ENCODE measurements around the gene MIS12. TPM values are rescaled to one million over a fixed set of nuclear protein-coding genes. Genes with fewer than 3 reads are reported as not detected.

The MIS12 gene, protein sequence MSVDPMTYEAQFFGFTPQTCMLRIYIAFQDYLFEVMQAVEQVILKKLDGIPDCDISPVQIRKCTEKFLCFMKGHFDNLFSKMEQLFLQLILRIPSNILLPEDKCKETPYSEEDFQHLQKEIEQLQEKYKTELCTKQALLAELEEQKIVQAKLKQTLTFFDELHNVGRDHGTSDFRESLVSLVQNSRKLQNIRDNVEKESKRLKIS
- total RNA-seq (10 to 100 TPM in 3 of 4 donors, 1 to 10 TPM in 1; 6.1 to 16.6 (median 15.7) TPM), polyA plus RNA-seq (10 to 100 TPM in 1 of 3 donors, 1 to 10 TPM in 2; 3.6 to 12.0 (median 7.6) TPM)

DNA sequence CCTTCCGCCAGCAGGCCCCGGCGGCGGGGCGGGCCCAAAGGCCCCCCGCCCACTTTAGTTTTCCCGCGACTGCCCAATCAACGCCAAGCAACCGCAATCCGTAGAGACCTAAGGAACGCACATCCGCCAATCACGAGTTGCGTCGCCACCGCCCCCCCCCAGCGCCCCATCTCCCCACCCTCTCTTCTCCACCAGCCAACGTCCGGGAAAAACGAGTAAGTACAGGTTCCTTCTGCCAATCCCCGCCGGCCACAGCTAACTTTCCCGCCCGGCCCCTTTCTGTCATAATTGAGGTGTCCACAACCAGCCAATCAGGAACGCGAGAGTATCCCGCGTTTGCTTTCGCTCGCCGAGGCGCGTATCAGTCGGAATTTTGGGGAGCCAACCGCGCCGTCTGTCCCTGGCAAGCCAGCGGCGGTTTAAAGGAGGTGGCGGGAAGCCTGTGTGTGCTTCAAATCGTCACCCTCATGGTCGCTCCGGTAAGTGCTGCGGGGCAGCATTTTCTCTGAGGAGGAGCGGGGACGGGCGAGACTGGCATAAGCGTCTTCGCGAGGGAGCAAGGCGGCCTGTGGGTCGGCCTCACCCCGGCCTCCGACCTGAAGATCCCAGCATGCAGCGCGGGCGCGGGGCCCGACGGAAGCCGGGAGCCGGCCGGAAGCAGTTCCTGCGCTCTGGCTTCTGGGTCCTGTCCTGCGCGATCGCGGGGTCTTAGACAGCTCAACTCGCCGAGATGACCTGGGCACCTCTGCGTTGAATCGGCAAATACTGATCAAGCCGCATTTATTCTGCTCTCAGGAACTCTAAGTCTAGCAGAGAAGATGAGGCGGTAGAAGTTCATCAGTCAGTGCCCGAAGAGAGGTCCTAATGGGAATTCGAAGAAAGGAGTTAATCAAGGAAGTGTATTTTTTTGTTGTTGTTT is at the start of gene MIS12:
MIS12 (plus strand) TSS at position 361 of the 919 bp plus-strand sequence. CDS start 2,297 bp downstream, outside the sequence.
- H3K4me1 ChIP-seq, result peaks cover 0 to 33% (median 23%) of the 10 kb centered on the region in 4 donors
- peak within 1 kb of the TSS; percentile 90 to 99 (median 94) for H3K27ac ChIP-seq
- intact Hi-C loops (cut with DNase I), result loop anchor here (5.0 kb wide), 1 partner anchor 49 kb away; the partner anchor contains the start of gene C1QBP
- peak within 1 kb of the TSS; percentile 75 to 92 (median 84) for H3K4me3 ChIP-seq
- no peaks in the 10 kb centered on the region for H3K27me3 ChIP-seq
- peaks cover 0 to 51% (median 21%) of the 10 kb centered on the region in 4 donors for H3K36me3 ChIP-seq
- DNase-seq, result peak; percentile 100
- TF ChIP-seq POLR2AphosphoS5 (IDR thresholded peaks at IDR 0.05), result peak; percentile 81 to 89 (median 84)
- TF ChIP-seq, protein P1, sequence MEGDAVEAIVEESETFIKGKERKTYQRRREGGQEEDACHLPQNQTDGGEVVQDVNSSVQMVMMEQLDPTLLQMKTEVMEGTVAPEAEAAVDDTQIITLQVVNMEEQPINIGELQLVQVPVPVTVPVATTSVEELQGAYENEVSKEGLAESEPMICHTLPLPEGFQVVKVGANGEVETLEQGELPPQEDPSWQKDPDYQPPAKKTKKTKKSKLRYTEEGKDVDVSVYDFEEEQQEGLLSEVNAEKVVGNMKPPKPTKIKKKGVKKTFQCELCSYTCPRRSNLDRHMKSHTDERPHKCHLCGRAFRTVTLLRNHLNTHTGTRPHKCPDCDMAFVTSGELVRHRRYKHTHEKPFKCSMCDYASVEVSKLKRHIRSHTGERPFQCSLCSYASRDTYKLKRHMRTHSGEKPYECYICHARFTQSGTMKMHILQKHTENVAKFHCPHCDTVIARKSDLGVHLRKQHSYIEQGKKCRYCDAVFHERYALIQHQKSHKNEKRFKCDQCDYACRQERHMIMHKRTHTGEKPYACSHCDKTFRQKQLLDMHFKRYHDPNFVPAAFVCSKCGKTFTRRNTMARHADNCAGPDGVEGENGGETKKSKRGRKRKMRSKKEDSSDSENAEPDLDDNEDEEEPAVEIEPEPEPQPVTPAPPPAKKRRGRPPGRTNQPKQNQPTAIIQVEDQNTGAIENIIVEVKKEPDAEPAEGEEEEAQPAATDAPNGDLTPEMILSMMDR (IDR thresholded peaks at IDR 0.05), result no peak
- peak; percentile 46 to 69 for TF ChIP-seq POLR2A (IDR thresholded peaks at IDR 0.05)
- TF ChIP-seq EP300 (IDR thresholded peaks at IDR 0.05), result peak in 2 of 4 donors; percentile 6 to 37
- H3K9me3 ChIP-seq, result no peaks in the 10 kb centered on the region
- WGBS, 2 donors, result 0% methylated on average over 77 of the region's 77 CpGs

DNA sequence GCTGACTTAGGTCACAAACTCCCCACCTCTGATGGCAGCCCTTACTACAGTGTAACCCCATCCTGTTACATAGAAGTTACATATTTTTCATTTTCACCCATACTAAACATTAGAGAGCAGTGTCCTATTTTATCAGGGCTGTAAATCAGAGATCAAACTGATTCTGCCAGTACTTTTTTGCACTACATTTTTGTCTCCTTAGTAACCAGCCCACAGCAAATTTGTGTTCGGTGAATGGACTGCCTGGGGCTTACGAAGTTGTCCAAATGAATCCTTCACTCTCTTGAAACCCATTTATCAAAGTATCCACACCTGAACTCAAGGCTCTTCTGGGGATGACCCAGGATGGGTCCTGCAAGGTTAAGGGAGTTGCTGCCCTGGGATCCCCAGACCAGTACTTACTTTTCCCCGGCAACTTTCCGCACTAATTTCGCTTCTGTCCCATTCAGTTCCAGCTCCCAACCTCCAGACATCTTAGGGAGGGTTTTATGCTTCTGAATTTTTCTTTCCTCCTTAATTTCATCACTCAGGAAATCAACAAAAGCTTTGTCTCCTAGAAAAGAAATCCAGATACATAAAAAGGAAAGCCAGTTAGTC is 48.5 kb upstream of the MIS12 start:
- no peaks in the 10 kb centered on the region for H3K27me3 ChIP-seq
- H3K4me3 ChIP-seq, result peak overlapping the region; percentile 50 to 88 (median 75)
- H3K9me3 ChIP-seq, result no peaks in the 10 kb centered on the region
- H3K36me3 ChIP-seq, result peaks cover 5 to 50% (median 22%) of the 10 kb centered on the region in 4 donors
- peaks cover 0 to 23% (median 18%) of the 10 kb centered on the region in 4 donors for H3K4me1 ChIP-seq
- no peak for DNase-seq
- TF ChIP-seq POLR2AphosphoS5 (IDR thresholded peaks at IDR 0.05), result no peak
- TF ChIP-seq, protein P1 (IDR thresholded peaks at IDR 0.05), result no peak
- no peak for TF ChIP-seq EP300 (IDR thresholded peaks at IDR 0.05)
- TF ChIP-seq POLR2A (IDR thresholded peaks at IDR 0.05), result no peak
- intact Hi-C loops (cut with DNase I), result loop anchor here (5.0 kb wide), 4 partner anchors 34 to 191 kb away; partner anchors contain the start of genes DERL2, MIS12 and RABEP1
- H3K27ac ChIP-seq, result peak overlapping the region in 3 of 4 donors; percentile 80 to 83 (median 81)
- 23 to 56% methylated on average over 5 of the region's 5 CpGs for WGBS, 2 donors

DNA sequence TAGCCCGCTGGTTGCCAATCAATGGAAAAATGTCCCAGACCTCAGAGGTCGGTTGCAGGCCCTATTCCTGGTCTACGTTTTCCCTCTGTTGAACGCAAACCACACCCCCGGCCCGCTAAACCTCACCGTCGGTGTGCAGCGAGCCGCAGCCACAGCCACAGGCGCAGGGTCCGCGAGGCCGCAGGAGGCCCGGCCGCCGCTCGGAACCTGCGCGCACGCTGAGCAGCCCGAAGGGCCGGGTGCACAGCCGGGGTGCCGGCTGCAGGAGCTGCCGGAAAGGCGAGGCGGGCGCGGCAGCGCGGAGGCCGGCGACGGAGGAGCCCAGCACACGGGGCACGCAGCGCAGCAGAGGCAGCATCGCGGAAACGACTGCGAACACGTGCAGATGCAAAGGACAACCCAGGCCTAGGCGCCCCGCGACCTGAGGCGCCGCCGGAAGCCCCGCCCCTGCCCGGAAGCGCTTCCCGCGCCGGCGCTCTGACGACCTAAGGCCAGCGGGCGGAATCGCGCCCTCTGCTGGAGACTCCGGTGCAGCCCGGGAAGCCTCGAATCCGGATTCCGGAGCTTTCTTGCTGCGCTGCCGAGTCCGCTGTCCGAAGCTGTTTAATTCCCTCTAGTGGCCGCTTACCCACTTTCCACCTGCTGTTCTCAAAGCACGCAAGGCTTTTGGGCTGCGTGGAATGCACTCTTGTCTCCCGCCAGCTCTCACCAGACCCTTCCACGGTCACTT is 47.5 kb upstream of the MIS12 start, which contains the start of gene C1QBP:
C1QBP (minus strand) TSS at position 440 of the 730 bp plus-strand sequence; CDS start at position 358, 82 bp downstream.
- intact Hi-C loops (cut with DNase I), result loop anchor here (5.0 kb wide), 4 partner anchors 33 to 192 kb away; partner anchors contain the start of genes DERL2, MIS12 and RABEP1
- peak; percentile 94 for DNase-seq
- Histone ChIP-seq H3K4me3 (peak within 1 kb of the TSS; percentile 50 to 88 (median 75)), H3K36me3 (peaks cover 9 to 48% (median 20%) of the 10 kb centered on the region in 4 donors), H3K27me3 (no peaks in the 10 kb centered on the region), H3K4me1 (peaks cover 0 to 23% (median 18%) of the 10 kb centered on the region in 4 donors), H3K27ac (peak within 1 kb of the TSS; percentile 66 to 83 (median 80)), H3K9me3 (no peaks in the 10 kb centered on the region)
- TF ChIP-seq EP300 (IDR thresholded peaks at IDR 0.05), result no peak
- peak in 1 of 2 donors; percentile 13 for TF ChIP-seq POLR2A (IDR thresholded peaks at IDR 0.05)
- peak; percentile 23 to 85 (median 80) for TF ChIP-seq POLR2AphosphoS5 (IDR thresholded peaks at IDR 0.05)
- TF ChIP-seq, protein P1 (IDR thresholded peaks at IDR 0.05), result peak; percentile 91 to 99 (median 98)
- 0 to 1% methylated on average over 75 of the region's 75 CpGs for WGBS, 2 donors

Data from sigmoid colon (tissue), 7 donors.